H1 (cell line): ENCODE measurements around the gene SPATA32. TPM values are rescaled to one million over a fixed set of nuclear protein-coding genes. Genes with fewer than 3 reads are reported as not detected.

Experiments
- CREB1 ChIP-seq: IDR thresholded peaks from 2 replicates; pipeline ENCODE4 v1.6.1; 2012; ENCODE audit warnings: inconsistent platforms
- MAFK ChIP-seq: IDR thresholded peaks from 2 replicates; pipeline ENCODE4 v1.6.1; 2012; ENCODE audit warnings: low read depth, mild to moderate bottlenecking, improper control_type of control experiment, low read length
- RBBP5 ChIP-seq: IDR thresholded peaks from 2 replicates; pipeline ENCODE4 v1.7.1; 2012; ENCODE audit warnings: low read depth, mild to moderate bottlenecking, inconsistent platforms, low read length, moderate library complexity, borderline replicate concordance
- RFX5 ChIP-seq: IDR thresholded peaks from 2 replicates; pipeline ENCODE4 v1.6.1; 2011; ENCODE audit warnings: low read depth, low read length, improper control_type of control experiment, borderline replicate concordance
- SRF ChIP-seq: IDR thresholded peaks from 2 replicates; pipeline ENCODE4 v1.6.1; 2011; ENCODE audit warnings: mild to moderate bottlenecking, low read depth, low read length, moderate library complexity
- polyA plus RNA-seq, 7 experiments: library from polyadenylated mRNA; depleted of rRNA in 3 of 7; stranded (reverse) in 5 of 7; unstranded in 2 of 7; fragments of >200 nt in 5 of 7; fragments of 200-250 nt in 2 of 7; gene quantifications; 1 replicate in 5 of 7; 2 replicates in 1 of 7; 4 replicates in 1 of 7; pipeline versions ENCODE4 v1.2.1 to v1.2.3, GENCODE V29; 2011 to 2013; ENCODE audit warnings: missing spikeins in 2 of 7, mixed read lengths in 2 of 7
- total RNA-seq: library from RNA; stranded (reverse); fragmentation: NEBNext Ultra II Directional; extraction: Animal tissue kit (Norgen Biotek cat#: 25700); gene quantifications from 2 replicates; pipeline ENCODE4 v1.2.1, GENCODE V29; 2021
- TF ChIP-seq, protein P1 (sequence below): IDR thresholded peaks from 2 replicates; pipeline ENCODE4 v1.6.1; 2012; ENCODE audit warnings: inconsistent platforms

SPATA32 gene
- total and polyA plus RNA-seq, 2 of the 8 experiments (the other 6 are each of a cell fraction or from before 2014, with no cell fraction given), result 0.24 TPM; not detected in 1

DNA sequence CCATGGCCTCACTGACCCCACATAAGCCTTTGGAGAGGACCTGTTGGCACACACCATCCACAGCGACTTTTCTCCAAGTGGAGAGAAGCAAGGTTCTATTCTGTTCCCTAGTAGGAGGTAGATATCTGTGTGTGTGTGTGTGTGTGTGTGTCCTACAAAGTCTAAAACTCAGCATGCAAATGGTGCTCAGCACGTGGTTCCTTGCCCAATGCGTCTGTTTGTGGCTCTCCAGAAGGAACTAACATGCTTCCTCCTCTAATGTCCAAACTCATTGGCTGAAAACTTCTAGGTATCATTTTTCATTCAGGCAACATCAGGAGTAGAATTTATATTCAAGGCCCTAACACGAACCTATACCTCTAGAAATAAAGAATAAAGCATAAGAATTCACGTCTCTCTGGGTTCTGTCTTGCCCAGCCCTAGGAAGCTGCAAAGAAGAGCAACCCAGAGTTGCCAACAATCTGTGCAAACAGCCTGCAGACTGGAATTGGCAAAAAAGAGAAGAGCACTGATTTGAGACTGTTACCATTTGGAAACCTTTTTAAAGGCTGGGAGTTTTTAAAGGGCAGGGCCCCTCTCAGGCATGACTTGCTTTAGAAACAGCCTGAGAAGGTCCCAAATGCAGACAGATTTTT, 29.4 kb upstream of the SPATA32 start (continued):
- no peak for TF ChIP-seq SRF
- no peak for TF ChIP-seq CREB1
- no peak for TF ChIP-seq RBBP5
- TF ChIP-seq, protein P1, sequence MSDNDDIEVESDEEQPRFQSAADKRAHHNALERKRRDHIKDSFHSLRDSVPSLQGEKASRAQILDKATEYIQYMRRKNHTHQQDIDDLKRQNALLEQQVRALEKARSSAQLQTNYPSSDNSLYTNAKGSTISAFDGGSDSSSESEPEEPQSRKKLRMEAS, result no peak
- TF ChIP-seq MAFK, result no peak
- no peak for TF ChIP-seq RFX5
